H1 (cell line): ENCODE measurements around the gene F10. TPM values are rescaled to one million over a fixed set of nuclear protein-coding genes. Genes with fewer than 3 reads are reported as not detected.

Source experiments
- CTCF ChIA-PET: fragments of 300-600 bp; sonication (Branson Sonifier 250); formaldehyde crosslinking; loops from one replicate; lab custom pipeline; 2021; ENCODE audit not compliant: partially characterized antibody; lab: Charles Lee
- POLR2A ChIA-PET: fragments of 300-600 bp; sonication (Branson Sonifier 250); formaldehyde crosslinking; loops from one replicate; lab custom pipeline; 2021; ENCODE audit warnings: inconsistent platforms; ENCODE audit not compliant: partially characterized antibody; lab: Charles Lee
- DNase-seq, 2 experiments: peaks; one replicate each; pipeline versions ENCODE4 v3.0.0 to v3.0.0-alpha.2; 2010 to 2022; ENCODE audit warnings: low spot score in 2 of 2, low read depth in 1 of 2, mixed read lengths in 1 of 2
- FAIRE-seq: peaks from 2 replicates; lab custom pipeline; 2011; peaks lifted over from hg19 to GRCh38; lab: Jason Lieb, UNC
- H2AFZ ChIP-seq: 2 replicates; pipeline ENCODE4 v1.8.1; 2012; ENCODE audit warnings: low read length, inconsistent platforms
- H2AK5ac ChIP-seq: 2 replicates; pipeline ENCODE4 v1.6.1; 2013; ENCODE audit warnings: low read depth, low read length
- H2BK120ac ChIP-seq: replicated peaks from 2 replicates; pipeline ENCODE3; 2013; ENCODE audit warnings: low read depth, low read length, inconsistent platforms
- H2BK12ac ChIP-seq: 2 replicates; pipeline ENCODE4 v1.6.1; 2013; ENCODE audit warnings: low read depth, low read length
- H2BK15ac ChIP-seq: 2 replicates; pipeline ENCODE4 v1.6.1; 2013; ENCODE audit warnings: low read length
- H2BK20ac ChIP-seq: 2 replicates; pipeline ENCODE4 v1.6.1; 2013; ENCODE audit warnings: low read length
- H2BK5ac ChIP-seq: 2 replicates; pipeline ENCODE4 v1.6.1; 2013; ENCODE audit warnings: low read depth, low read length
- H3K14ac ChIP-seq: 2 replicates; pipeline ENCODE4 v1.6.1; 2013; ENCODE audit warnings: inconsistent platforms; ENCODE audit not compliant: insufficient read length
- H3K18ac ChIP-seq: 2 replicates; pipeline ENCODE4 v1.6.1; 2013; ENCODE audit warnings: low read length; ENCODE audit errors: extremely low read depth
- H3K23ac ChIP-seq: 2 replicates; pipeline ENCODE4 v1.6.1; 2013; ENCODE audit warnings: inconsistent platforms; ENCODE audit not compliant: insufficient read length
- H3K23me2 ChIP-seq: 2 replicates; pipeline ENCODE4 v1.6.1; 2013; ENCODE audit warnings: low read depth, low read length
- H3K27ac ChIP-seq: 2 replicates; pipeline ENCODE4 v1.6.1; 2011; ENCODE audit warnings: low read depth, low read length, inconsistent platforms
- H3K27me3 ChIP-seq, 4 experiments: replicated peaks in 1 of 4; 1 replicate in 1 of 4; 2 replicates in 3 of 4; pipeline versions ENCODE4 v1.6.1 to v1.8.1; 2011 to 2013; ENCODE audit warnings: low read length in 3 of 4, mild to moderate bottlenecking in 3 of 4, inconsistent platforms in 2 of 4, mixed read lengths in 2 of 4, moderate library complexity in 1 of 4; ENCODE audit not compliant: control insufficient read depth in 3 of 4, insufficient read depth in 3 of 4; ENCODE audit errors: extremely low read depth in 1 of 4
- H3K36me3 ChIP-seq, 4 experiments: 2 replicates each; pipeline versions ENCODE4 v1.6.1 to v1.8.1; 2011 to 2013; ENCODE audit warnings: mild to moderate bottlenecking in 4 of 4, low read length in 3 of 4, moderate library complexity in 2 of 4, control low read depth in 1 of 4, inconsistent platforms in 1 of 4; ENCODE audit not compliant: insufficient read depth in 4 of 4, control insufficient read depth in 2 of 4
- H3K4ac ChIP-seq: replicated peaks from 2 replicates; pipeline ENCODE3; 2013; ENCODE audit warnings: low read length, low read depth, mixed read lengths, inconsistent platforms; ENCODE audit not compliant: insufficient read length
- H3K4me1 ChIP-seq, 4 experiments: replicated peaks in 1 of 4; 1 replicate in 1 of 4; 2 replicates in 3 of 4; pipeline versions ENCODE4 v1.6.1 to v1.8.1; 2011 to 2013; ENCODE audit warnings: low read length in 3 of 4, inconsistent platforms in 2 of 4, mixed read lengths in 1 of 4; ENCODE audit not compliant: insufficient read depth in 4 of 4, control insufficient read depth in 3 of 4
- H3K4me2 ChIP-seq, 2 experiments: 2 replicates each; pipeline versions ENCODE4 v1.6.1 to v1.8.1; 2011 to 2013; ENCODE audit warnings: low read depth in 2 of 2, low read length in 2 of 2, control low read depth in 1 of 2, inconsistent platforms in 1 of 2, mild to moderate bottlenecking in 1 of 2; ENCODE audit not compliant: insufficient read depth in 1 of 2
- H3K4me3 ChIP-seq, 4 experiments: fragments of 200-600, 300-600 bp in 1 of 4; sonication (generic), shearing (Covaris generic), sonication (Bioruptor Twin) in 1 of 4; 2 replicates each; pipeline versions ENCODE4 v1.5.1 to v1.8.1; 2011 to 2016; ENCODE audit warnings: low read length in 4 of 4, low read depth in 3 of 4, control low read depth in 2 of 4, inconsistent platforms in 2 of 4, mild to moderate bottlenecking in 2 of 4, mixed read lengths in 1 of 4, moderate library complexity in 1 of 4; ENCODE audit not compliant: insufficient read depth in 2 of 4; ENCODE audit errors: extremely low read depth in 1 of 4
- H3K56ac ChIP-seq: replicated peaks from 2 replicates; pipeline ENCODE3; 2013; ENCODE audit warnings: low read depth, mild to moderate bottlenecking, mixed read lengths, low read length, inconsistent platforms; ENCODE audit not compliant: insufficient read length
- H3K79me1 ChIP-seq: 2 replicates; pipeline ENCODE4 v1.6.1; 2013; ENCODE audit warnings: low read depth, low read length, control low read depth
- H3K79me2 ChIP-seq, 2 experiments: 2 replicates each; pipeline versions ENCODE4 v1.6.1 to v1.8.1; 2012 to 2013; ENCODE audit warnings: low read length in 2 of 2, mild to moderate bottlenecking in 2 of 2, inconsistent platforms in 1 of 2; ENCODE audit not compliant: insufficient read depth in 2 of 2, control insufficient read depth in 1 of 2
- H3K9ac ChIP-seq, 4 experiments: replicated peaks in 1 of 4; 1 replicate in 1 of 4; 2 replicates in 3 of 4; pipeline versions ENCODE4 v1.6.1 to v1.8.1; 2011 to 2013; ENCODE audit warnings: low read depth in 3 of 4, low read length in 3 of 4, control low read depth in 2 of 4, mild to moderate bottlenecking in 2 of 4, moderate library complexity in 2 of 4, inconsistent platforms in 1 of 4; ENCODE audit errors: extremely low read depth in 1 of 4
- H3K9me3 ChIP-seq, 2 experiments: 2 replicates each; pipeline versions ENCODE4 v1.6.1 to v1.8.1; 2012 to 2013; ENCODE audit warnings: mild to moderate bottlenecking in 2 of 2, moderate library complexity in 2 of 2, control low read depth in 1 of 2, inconsistent platforms in 1 of 2, low read depth in 1 of 2, low read length in 1 of 2, mixed read lengths in 1 of 2; ENCODE audit not compliant: insufficient read depth in 2 of 2
- H4K20me1 ChIP-seq, 2 experiments: replicated peaks in 1 of 2; 2 replicates each; pipeline versions ENCODE3 to v1.8.1; 2011 to 2013; ENCODE audit warnings: inconsistent platforms in 2 of 2, low read length in 2 of 2, mild to moderate bottlenecking in 1 of 2; ENCODE audit not compliant: insufficient read depth in 2 of 2, control insufficient read depth in 1 of 2
- H4K5ac ChIP-seq: 2 replicates; pipeline ENCODE4 v1.6.1; 2013; ENCODE audit warnings: low read length, low read depth, mixed read lengths, inconsistent platforms; ENCODE audit not compliant: insufficient read length
- H4K8ac ChIP-seq: 2 replicates; pipeline ENCODE4 v1.8.0; 2013; ENCODE audit warnings: mild to moderate bottlenecking, moderate library complexity, low read length, inconsistent platforms; ENCODE audit not compliant: insufficient read depth; ENCODE audit errors: extremely low read depth
- H4K91ac ChIP-seq: replicated peaks from 2 replicates; pipeline ENCODE3; 2013; ENCODE audit warnings: low read length, mixed read lengths, inconsistent platforms; ENCODE audit not compliant: insufficient read length
- CBX5 ChIP-seq: fragments of 300-800, 300-1000 bp; sonication (generic); IDR thresholded peaks from 2 replicates; pipeline ENCODE4 v1.7.1; 2016; ENCODE audit warnings: antibody characterized with exemption, low read length, low read depth
- RXRA ChIP-seq: IDR thresholded peaks from 2 replicates; pipeline ENCODE4 v1.6.1; 2011; ENCODE audit warnings: low read depth, mild to moderate bottlenecking, low read length, moderate library complexity; ENCODE audit not compliant: insufficient read depth
- WGBS, 2 experiments: shearing (Covaris generic) in 1 of 2; methylation state at CpG; one replicate each; pipeline versions ENCODE4 v1.1.6 to v1.1.7; 2013 to 2015; ENCODE audit warnings: low lambda C conversion rate in 2 of 2, mixed read lengths in 2 of 2, inconsistent platforms in 1 of 2, low coverage in 1 of 2, missing lambda C conversion rate in 1 of 2; ENCODE audit not compliant: insufficient replicate concordance in 2 of 2, insufficient coverage in 1 of 2, insufficient read length in 1 of 2; ENCODE audit errors: extremely low coverage in 1 of 2, missing lambda C conversion rate in 1 of 2; 5-methylcytosine and 5-hydroxymethylcytosine counted together
- polyA plus RNA-seq, 7 experiments: library from polyadenylated mRNA; depleted of rRNA in 3 of 7; stranded (reverse) in 5 of 7; unstranded in 2 of 7; fragments of >200 nt in 5 of 7; fragments of 200-250 nt in 2 of 7; gene quantifications; 1 replicate in 5 of 7; 2 replicates in 1 of 7; 4 replicates in 1 of 7; pipeline versions ENCODE4 v1.2.1 to v1.2.3, GENCODE V29; 2011 to 2013; ENCODE audit warnings: missing spikeins in 2 of 7, mixed read lengths in 2 of 7
- total RNA-seq: library from RNA; stranded (reverse); fragmentation: NEBNext Ultra II Directional; extraction: Animal tissue kit (Norgen Biotek cat#: 25700); gene quantifications from 2 replicates; pipeline ENCODE4 v1.2.1, GENCODE V29; 2021

The F10 gene
- total and polyA plus RNA-seq, 2 of the 8 experiments (the other 6 are each of a cell fraction or from before 2014, with no cell fraction given) = 2.0 to 4.2 TPM

GRCh38 chr13:113144255-113144629 lies 21.6 kb downstream of the F10 start:
- H4K8ac ChIP-seq = no peak overlapping the region
- DNase-seq (peak in 1 of 2 experiments; percentile 32), FAIRE-seq (no peak)
- H2BK12ac ChIP-seq = 0 out of 2 replicates have a peak overlapping the region, but pooled peaks have one; percentile 50
- no peaks in the 10 kb centered on the region for H3K23me2 ChIP-seq
- H3K9me3 ChIP-seq = no peaks in the 10 kb centered on the region
- H3K4me2 ChIP-seq = no peak overlapping the region
- H4K5ac ChIP-seq = no peak overlapping the region
- no peak overlapping the region for H3K4me3 ChIP-seq
- CTCF ChIA-PET = interaction anchor here (0.6 to 1.5 kb wide), 2 partner anchors 14 to 404 kb away, joined by 4 to 6 read pairs; no protein-coding TSS in a partner anchor
- no peak overlapping the region for H2BK5ac ChIP-seq
- H3K4me1 ChIP-seq = no peaks in the 10 kb centered on the region; a peak in 1 of 7 replicates
- no peaks in the 10 kb centered on the region for H3K79me1 ChIP-seq
- H3K27ac ChIP-seq = no peak overlapping the region
- no peak overlapping the region for H2BK20ac ChIP-seq
- H3K14ac ChIP-seq = no peak overlapping the region
- POLR2A ChIA-PET = no interaction called here
- no peaks in the 10 kb centered on the region; a peak in 1 of 7 replicates for H3K27me3 ChIP-seq
- H4K20me1 ChIP-seq = no peaks in the 10 kb centered on the region
- H2AK5ac ChIP-seq = no peak overlapping the region
- H3K4ac ChIP-seq = no peak overlapping the region
- no peak overlapping the region for H3K9ac ChIP-seq
- H3K56ac ChIP-seq = no peak overlapping the region
- WGBS, 2 experiments = 81% methylated on average over 11 of the region's 12 CpGs; no CpG with 5 or more reads in 1 of the 2 experiments
- no peak overlapping the region for H2BK15ac ChIP-seq
- no peak overlapping the region for H3K23ac ChIP-seq
- no peak overlapping the region for H3K18ac ChIP-seq
- H3K36me3 ChIP-seq = no peaks in the 10 kb centered on the region
- H2AFZ ChIP-seq = no peak overlapping the region
- no peaks in the 10 kb centered on the region for H3K79me2 ChIP-seq
- H2BK120ac ChIP-seq = no peak overlapping the region
- H4K91ac ChIP-seq = no peak overlapping the region
- TF ChIP-seq CBX5 = no peak
- no peak for TF ChIP-seq RXRA
